Measurements from ENCODE around the gene ZNF219. TPM values are rescaled to one million over a fixed set of nuclear protein-coding genes. Genes with fewer than 3 reads are reported as not detected.

Gene ZNF219
- total RNA-seq, 1 donor from 2014 or later = 44.9 TPM

- Histone ChIP-seq H3K27ac (replicated peaks) (no peak overlapping the region), H3K27me3 (ENCODE audit: low read depth) (peaks cover 17% of the 10 kb centered on the region), H3K4me3 (no peak overlapping the region), H3K36me3 (no peaks in the 10 kb centered on the region), H3K9me3 (replicated peaks) (no peaks in the 10 kb centered on the region), H3K4me1 (no peaks in the 10 kb centered on the region)
- TF ChIP-seq, protein P1, sequence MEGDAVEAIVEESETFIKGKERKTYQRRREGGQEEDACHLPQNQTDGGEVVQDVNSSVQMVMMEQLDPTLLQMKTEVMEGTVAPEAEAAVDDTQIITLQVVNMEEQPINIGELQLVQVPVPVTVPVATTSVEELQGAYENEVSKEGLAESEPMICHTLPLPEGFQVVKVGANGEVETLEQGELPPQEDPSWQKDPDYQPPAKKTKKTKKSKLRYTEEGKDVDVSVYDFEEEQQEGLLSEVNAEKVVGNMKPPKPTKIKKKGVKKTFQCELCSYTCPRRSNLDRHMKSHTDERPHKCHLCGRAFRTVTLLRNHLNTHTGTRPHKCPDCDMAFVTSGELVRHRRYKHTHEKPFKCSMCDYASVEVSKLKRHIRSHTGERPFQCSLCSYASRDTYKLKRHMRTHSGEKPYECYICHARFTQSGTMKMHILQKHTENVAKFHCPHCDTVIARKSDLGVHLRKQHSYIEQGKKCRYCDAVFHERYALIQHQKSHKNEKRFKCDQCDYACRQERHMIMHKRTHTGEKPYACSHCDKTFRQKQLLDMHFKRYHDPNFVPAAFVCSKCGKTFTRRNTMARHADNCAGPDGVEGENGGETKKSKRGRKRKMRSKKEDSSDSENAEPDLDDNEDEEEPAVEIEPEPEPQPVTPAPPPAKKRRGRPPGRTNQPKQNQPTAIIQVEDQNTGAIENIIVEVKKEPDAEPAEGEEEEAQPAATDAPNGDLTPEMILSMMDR (IDR thresholded peaks at IDR 0.05; ENCODE audit: borderline replicate concordance) = no peak
- intact Hi-C loops (cut with micrococcal nuclease) = no loop called here
- no peak for DNase-seq
Measured at GRCh38 chr14:21123429-21123828, 25.0 kb upstream of the ZNF219 start.

DNA sequence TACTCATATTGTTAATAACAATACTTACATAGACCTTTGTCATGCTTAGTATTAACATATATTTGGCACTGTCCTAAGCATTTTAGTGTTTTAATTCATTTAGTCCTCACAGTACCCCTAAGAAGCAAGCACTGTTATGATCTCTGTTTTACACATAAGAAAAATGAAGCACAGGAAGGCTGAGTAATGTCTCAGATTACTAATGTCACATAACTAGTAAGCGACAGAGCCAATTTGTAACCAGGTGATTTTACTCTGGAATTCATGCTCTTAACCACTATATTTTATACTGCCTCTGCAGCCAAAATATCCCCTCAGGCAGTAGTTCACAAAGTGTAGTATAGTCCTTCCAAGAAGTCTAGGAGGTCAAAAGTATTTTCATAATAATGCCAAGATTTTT is 22.7 kb upstream of the ZNF219 start:
- intact Hi-C loops (cut with micrococcal nuclease) = no loop called here
- Histone ChIP-seq H3K4me1 (no peaks in the 10 kb centered on the region), H3K4me3 (no peak overlapping the region), H3K27me3 (ENCODE audit: low read depth) (peaks cover 10% of the 10 kb centered on the region), H3K27ac (replicated peaks) (no peak overlapping the region), H3K9me3 (replicated peaks) (no peaks in the 10 kb centered on the region), H3K36me3 (no peaks in the 10 kb centered on the region)
- DNase-seq = no peak
- TF ChIP-seq, protein P1 (IDR thresholded peaks at IDR 0.05; ENCODE audit: borderline replicate concordance) = no peak

GRCh38 chr14:21120686-21121085 is 22.2 kb upstream of the ZNF219 start:
- TF ChIP-seq, protein P1 (IDR thresholded peaks at IDR 0.05; ENCODE audit: borderline replicate concordance) = no peak
- no peak overlapping the region for H3K4me3 ChIP-seq
- H3K27ac ChIP-seq (replicated peaks) = no peak overlapping the region
- H3K36me3 ChIP-seq = no peaks in the 10 kb centered on the region
- H3K9me3 ChIP-seq (replicated peaks) = no peaks in the 10 kb centered on the region
- intact Hi-C loops (cut with micrococcal nuclease) = no loop called here
- H3K27me3 ChIP-seq (ENCODE audit: low read depth) = peaks cover 10% of the 10 kb centered on the region
- DNase-seq = no peak
- H3K4me1 ChIP-seq = no peaks in the 10 kb centered on the region

GRCh38 chr14:21118933-21119332 is 20.5 kb upstream of the ZNF219 start:
- Histone ChIP-seq H3K9me3 (replicated peaks) (no peaks in the 10 kb centered on the region), H3K4me1 (no peaks in the 10 kb centered on the region), H3K36me3 (no peaks in the 10 kb centered on the region), H3K27ac (replicated peaks) (no peak overlapping the region), H3K27me3 (ENCODE audit: low read depth) (peaks cover 10% of the 10 kb centered on the region), H3K4me3 (no peak overlapping the region)
- intact Hi-C loops (cut with micrococcal nuclease) = no loop called here
- TF ChIP-seq, protein P1 (IDR thresholded peaks at IDR 0.05; ENCODE audit: borderline replicate concordance) = no peak
- no peak for DNase-seq

DNA sequence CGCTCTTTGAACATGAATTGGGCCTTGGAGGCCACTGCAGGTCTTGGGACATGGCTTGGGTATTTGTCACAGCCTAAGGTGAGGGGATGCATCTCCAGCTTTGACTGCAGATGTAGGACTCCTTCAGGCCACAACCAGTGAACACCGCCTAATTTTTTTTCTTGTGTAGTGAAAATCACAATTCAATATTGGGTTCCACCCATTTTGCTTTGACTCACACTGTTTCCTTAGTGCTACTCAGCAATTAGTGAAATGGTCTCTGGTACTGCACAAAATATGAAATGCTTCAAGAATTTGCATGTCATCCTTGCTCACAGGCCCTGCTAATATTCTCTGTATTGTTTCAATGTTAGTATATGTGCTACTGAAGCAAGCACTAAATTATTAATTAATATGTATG is 14.9 kb upstream of the ZNF219 start:
- DNase-seq = no peak
- intact Hi-C loops (cut with micrococcal nuclease) = no loop called here
- TF ChIP-seq, protein P1 (IDR thresholded peaks at IDR 0.05; ENCODE audit: borderline replicate concordance) = no peak
- H3K4me3 ChIP-seq = no peak overlapping the region
- no peaks in the 10 kb centered on the region for H3K9me3 ChIP-seq (replicated peaks)
- H3K27me3 ChIP-seq (ENCODE audit: low read depth) = no peaks in the 10 kb centered on the region
- no peaks in the 10 kb centered on the region for H3K36me3 ChIP-seq
- no peaks in the 10 kb centered on the region for H3K4me1 ChIP-seq
- H3K27ac ChIP-seq (replicated peaks) = no peak overlapping the region

- no peaks in the 10 kb centered on the region for H3K36me3 ChIP-seq
- no peaks in the 10 kb centered on the region for H3K9me3 ChIP-seq (replicated peaks)
- no peak overlapping the region for H3K4me3 ChIP-seq
- no peak overlapping the region for H3K27ac ChIP-seq (replicated peaks)
- intact Hi-C loops (cut with micrococcal nuclease) = no loop called here
- no peak for DNase-seq
- no peaks in the 10 kb centered on the region for H3K27me3 ChIP-seq (ENCODE audit: low read depth)
- peaks cover 2% of the 10 kb centered on the region for H3K4me1 ChIP-seq
- TF ChIP-seq, protein P1 (IDR thresholded peaks at IDR 0.05; ENCODE audit: borderline replicate concordance) = no peak
Measured at GRCh38 chr14:21112255-21112654, 13.8 kb upstream of the ZNF219 start.

All from left ventricle myocardium inferior (tissue), 1 donor.